NCI-H69 (cell line): ENCODE results near the gene CDO1.

Source experiments
- DNase-seq: peaks from one replicate; lab custom pipeline; 2025; lab: John Stamatoyannopoulos, UW

CDO1 gene

GRCh38 chr5:115785381-115786065 is 30.9 kb downstream of the CDO1 start:
- peak; percentile 31 for DNase-seq

- DNase-seq, result no peak
Measured at GRCh38 chr5:115778417-115778816, 38.0 kb downstream of the CDO1 start.

DNA sequence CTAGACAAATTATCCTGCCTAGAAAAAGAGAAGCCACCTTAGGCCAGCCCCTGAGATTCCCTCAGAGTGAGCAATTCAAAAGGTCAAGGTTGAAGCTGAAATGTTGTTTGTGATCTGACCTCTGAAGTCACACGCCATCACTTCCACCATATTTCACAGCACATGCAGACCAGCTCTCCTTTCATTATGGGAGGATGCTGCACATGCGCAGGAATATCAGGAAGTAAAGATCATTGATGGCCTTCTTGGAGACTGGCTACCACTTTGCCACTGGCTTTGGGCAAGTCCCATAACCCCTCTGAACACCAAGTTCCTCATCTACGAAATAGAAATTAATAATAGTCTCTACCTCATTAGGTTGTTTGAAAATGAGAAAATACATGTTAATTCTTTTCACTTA is 39.5 kb downstream of the CDO1 start:
- DNase-seq, result no peak

DNA sequence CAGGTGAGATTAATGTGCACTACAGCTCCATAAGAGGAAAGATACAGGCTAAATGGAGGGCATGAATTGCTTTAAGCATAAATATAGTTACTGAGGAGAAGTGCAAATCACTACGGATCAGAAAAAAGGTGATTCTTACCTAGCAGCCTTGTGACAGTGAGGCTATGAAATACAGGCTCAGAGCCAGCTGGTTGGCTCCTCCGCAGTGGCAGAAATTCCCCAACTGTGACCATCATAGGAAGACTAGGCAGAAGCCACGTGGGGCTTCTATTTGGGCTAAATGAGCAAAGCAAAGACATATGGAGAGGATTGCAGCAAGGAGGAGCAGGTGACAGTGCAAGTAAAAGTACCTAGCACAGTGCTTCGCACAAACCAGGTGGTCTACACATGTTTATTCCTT is 40.5 kb downstream of the CDO1 start:
- DNase-seq, result peak; percentile 14

GRCh38 chr5:115774684-115775083 is 41.8 kb downstream of the CDO1 start:
- peak; percentile 69 for DNase-seq

DNA sequence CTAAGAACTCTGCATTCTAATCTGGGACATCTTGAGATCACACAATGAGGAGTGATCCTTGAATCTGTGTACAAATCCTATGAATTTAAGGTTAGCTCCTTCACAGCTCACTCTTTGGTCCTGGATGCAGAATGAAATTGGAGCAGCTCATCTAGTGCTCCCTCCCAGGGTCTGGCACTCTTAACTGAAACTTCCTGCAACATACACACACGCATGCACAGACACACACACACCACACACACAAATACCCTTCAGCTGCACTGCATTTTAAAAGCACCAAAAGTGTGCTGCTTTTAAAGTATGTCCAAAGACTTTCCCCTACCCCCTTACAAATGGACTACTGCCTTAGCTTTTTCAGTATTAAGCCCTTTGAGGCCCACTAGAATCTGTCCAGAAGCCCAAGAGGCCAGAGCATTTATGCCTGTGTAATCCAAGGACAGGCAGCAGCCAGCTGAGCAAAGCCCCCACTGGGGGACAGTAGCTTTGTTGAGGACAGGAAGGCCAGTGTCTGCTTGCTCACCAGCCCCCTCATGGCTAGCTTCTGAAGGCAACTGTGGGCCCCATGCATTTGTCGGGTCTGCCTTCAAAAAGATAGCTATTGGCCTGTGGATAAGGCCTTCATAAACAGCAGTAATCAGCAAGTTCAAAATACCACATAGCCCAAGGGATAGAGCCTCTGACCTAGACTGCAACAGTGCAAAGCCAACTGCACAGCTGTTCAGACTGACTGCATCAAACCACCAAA is 43.6 kb downstream of the CDO1 start:
- DNase-seq, result peak; percentile 23

GRCh38 chr5:115770466-115770865 is 46.0 kb downstream of the CDO1 start:
- DNase-seq, result peak; percentile 17

DNA sequence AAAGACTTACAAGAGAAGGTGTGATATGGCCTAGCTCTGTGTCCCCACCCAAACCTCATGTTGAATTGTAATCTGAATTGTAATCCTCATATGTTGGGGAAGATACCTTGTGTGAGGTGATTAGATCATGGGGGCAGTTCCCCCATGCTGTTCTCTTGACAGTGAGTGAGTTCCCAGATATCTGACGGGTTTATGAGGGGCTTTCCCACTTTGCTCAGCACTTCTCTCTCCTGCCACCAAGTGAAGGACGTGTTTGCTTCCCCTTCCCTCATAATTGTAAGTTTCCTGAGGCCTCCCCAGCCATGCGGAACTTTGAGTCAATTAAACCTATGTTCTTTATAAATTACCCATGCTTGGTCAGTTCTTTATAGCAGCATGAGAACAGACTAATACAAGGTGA is 49.0 kb downstream of the CDO1 start:
- peak; percentile 58 for DNase-seq

DNA sequence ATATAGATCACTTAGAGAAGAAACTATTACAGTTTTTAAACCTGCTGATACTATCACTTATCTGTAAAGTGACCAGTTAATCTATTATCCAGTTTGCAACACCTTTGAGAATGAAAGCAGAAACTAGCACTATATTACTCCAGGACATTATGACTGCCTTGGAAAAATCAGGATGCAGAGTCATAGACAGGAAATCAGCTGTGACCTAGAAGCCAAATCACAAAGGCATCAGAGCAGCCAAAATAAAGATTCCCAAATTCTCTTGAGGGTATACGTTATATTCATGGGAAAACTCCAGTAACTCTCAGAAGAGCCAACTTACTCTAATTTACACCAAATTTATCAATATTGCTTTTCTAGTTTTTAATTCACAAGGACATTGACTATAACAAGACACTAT is 49.9 kb downstream of the CDO1 start:
- no peak for DNase-seq

DNA sequence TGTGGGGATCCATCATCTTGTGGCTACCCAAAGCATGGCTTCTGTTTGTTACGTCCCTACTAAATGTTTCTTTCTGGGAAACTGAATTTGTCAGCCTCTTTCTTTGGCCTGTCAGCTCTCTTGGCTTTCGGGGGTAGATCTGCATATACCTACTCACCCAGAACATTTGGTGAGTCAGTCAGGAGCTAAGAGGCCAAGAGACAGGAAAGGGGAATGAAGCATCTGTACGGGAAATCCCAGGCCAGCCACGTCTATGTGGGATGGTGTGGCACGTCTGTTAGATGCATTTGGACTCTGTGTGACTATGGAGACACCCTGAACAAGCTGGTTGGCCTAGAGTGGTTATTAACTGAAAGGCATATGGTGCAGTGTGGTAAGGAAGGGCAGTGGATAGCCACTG is 58.1 kb downstream of the CDO1 start:
- DNase-seq, result no peak

DNA sequence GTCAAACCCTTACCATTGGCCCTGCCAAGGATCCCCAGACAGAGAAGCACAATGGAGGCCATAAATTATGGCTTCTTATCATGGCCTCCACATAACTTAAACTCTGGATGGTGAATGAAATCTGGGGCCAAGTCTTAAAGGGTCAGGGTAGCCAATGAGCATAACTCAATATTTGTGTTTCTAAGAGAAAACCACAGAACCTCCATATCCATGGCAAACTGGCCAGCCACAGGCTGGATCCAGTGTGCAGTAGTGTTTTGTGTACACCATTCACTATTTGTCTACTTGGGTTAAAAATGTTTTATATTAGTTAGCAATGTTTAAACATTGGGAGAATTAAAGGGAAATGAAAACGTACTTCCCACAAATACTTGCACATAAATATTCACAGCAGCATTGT is 60.8 kb downstream of the CDO1 start:
- no peak for DNase-seq
